SH-SY5Y (cell line): ENCODE results near the gene MRPL10.

Experiments used
- GATA2 ChIP-seq: IDR thresholded peaks from 2 replicates; pipeline ENCODE4 v1.6.1; 2011; ENCODE audit warnings: mild to moderate bottlenecking, low read depth, low read length
- GATA3 ChIP-seq: IDR thresholded peaks from 2 replicates; pipeline ENCODE4 v1.6.1; 2011; ENCODE audit warnings: low read depth, mild to moderate bottlenecking, low read length, moderate library complexity

GRCh38 chr17:47872651-47873161, 41.4 kb upstream of the MRPL10 start:
- TF ChIP-seq GATA3 (no peak), GATA2 (no peak)
